ENCODE measurements around the gene CENPVL1.
"Not testable (repeated sequence)": the region's sequence is repeated elsewhere in the genome, so short reads cannot be mapped to it uniquely, and the experiment has no call there.

Gene CENPVL1

GRCh38 chrX:51694254-51694653 lies 16.1 kb upstream of the CENPVL1 start:
- Histone ChIP-seq H3F3A (ENCODE audit: low read depth) (no peaks in the 10 kb centered on the region), H3K9me2 (replicated peaks; ENCODE audit: low read depth, low read length) (no peaks in the 10 kb centered on the region), H3K9ac (ENCODE audit: low read depth, low read length, poor library complexity, severe bottlenecking) (no peak overlapping the region), H4K20me1 (ENCODE audit: insufficient read depth, low read length, poor library complexity, severe bottlenecking) (no peaks in the 10 kb centered on the region), H3K4me1 (ENCODE audit: insufficient read depth, low read length, poor library complexity, severe bottlenecking) (no peaks in the 10 kb centered on the region), H3K36me3 (ENCODE audit: insufficient read depth, low read length) (no peaks in the 10 kb centered on the region), H3K9me3 (ENCODE audit: insufficient read depth, low read depth, low read length) (no peaks in the 10 kb centered on the region), H3K4me3 (ENCODE audit: low read length, poor library complexity, severe bottlenecking) (no peak overlapping the region), H2AFZ (ENCODE audit: low read length) (no peak overlapping the region), H3K4me2 (ENCODE audit: low read depth, low read length, poor library complexity, severe bottlenecking) (no peak overlapping the region), H3K27me3 (ENCODE audit: insufficient read depth, low read length, poor library complexity, severe bottlenecking) (no peaks in the 10 kb centered on the region), H3K79me2 (ENCODE audit: insufficient read depth, low read length) (no peaks in the 10 kb centered on the region)
- no peak for TF ChIP-seq EZH2phosphoT487 (IDR thresholded peaks at IDR 0.05; ENCODE audit: borderline replicate concordance)

- no peaks in the 10 kb centered on the region for H3K79me2 ChIP-seq (ENCODE audit: insufficient read depth, low read length)
- no peak overlapping the region for H3K4me2 ChIP-seq (ENCODE audit: low read depth, low read length, poor library complexity, severe bottlenecking)
- no peak overlapping the region for H3K4me3 ChIP-seq (ENCODE audit: low read length, poor library complexity, severe bottlenecking)
- no peaks in the 10 kb centered on the region for H3K4me1 ChIP-seq (ENCODE audit: insufficient read depth, low read length, poor library complexity, severe bottlenecking)
- H3K9me2 ChIP-seq (replicated peaks; ENCODE audit: low read depth, low read length) = no peaks in the 10 kb centered on the region
- no peaks in the 10 kb centered on the region for H3K27me3 ChIP-seq (ENCODE audit: insufficient read depth, low read length, poor library complexity, severe bottlenecking)
- H3F3A ChIP-seq (ENCODE audit: low read depth) = no peaks in the 10 kb centered on the region
- H4K20me1 ChIP-seq (ENCODE audit: insufficient read depth, low read length, poor library complexity, severe bottlenecking) = no peaks in the 10 kb centered on the region
- H3K36me3 ChIP-seq (ENCODE audit: insufficient read depth, low read length) = no peaks in the 10 kb centered on the region
- TF ChIP-seq EZH2phosphoT487 (IDR thresholded peaks at IDR 0.05; ENCODE audit: borderline replicate concordance) (no peak), CTCF (conservative IDR thresholded peaks at IDR 0.05; ENCODE audit: low read length) (no peak)
- H2AFZ ChIP-seq (ENCODE audit: low read length) = no peak overlapping the region
- H3K9ac ChIP-seq (ENCODE audit: low read depth, low read length, poor library complexity, severe bottlenecking) = no peak overlapping the region
- no peaks in the 10 kb centered on the region for H3K9me3 ChIP-seq (ENCODE audit: insufficient read depth, low read depth, low read length)
Measured at GRCh38 chrX:51697397-51697796, 12.9 kb upstream of the CENPVL1 start.

- H3F3A ChIP-seq (ENCODE audit: low read depth); H3K9me3 ChIP-seq (ENCODE audit: insufficient read depth, low read depth, low read length); H3K79me2 ChIP-seq (ENCODE audit: insufficient read depth, low read length); H3K4me1 ChIP-seq (ENCODE audit: insufficient read depth, low read length, poor library complexity, severe bottlenecking); H4K20me1 ChIP-seq (ENCODE audit: insufficient read depth, low read length, poor library complexity, severe bottlenecking); H3K9me2 ChIP-seq (replicated peaks; ENCODE audit: low read depth, low read length); H2AFZ ChIP-seq (ENCODE audit: low read length); H3K36me3 ChIP-seq (ENCODE audit: insufficient read depth, low read length); H3K27me3 ChIP-seq (ENCODE audit: insufficient read depth, low read length, poor library complexity, severe bottlenecking); H3K9ac ChIP-seq (ENCODE audit: low read depth, low read length, poor library complexity, severe bottlenecking); H3K4me2 ChIP-seq (ENCODE audit: low read depth, low read length, poor library complexity, severe bottlenecking); H3K4me3 ChIP-seq (ENCODE audit: low read length, poor library complexity, severe bottlenecking): not testable (repeated sequence)
Measured at GRCh38 chrX:51712943-51713647, 2.8 kb downstream of the CENPVL1 start.

GRCh38 chrX:51728202-51728601 lies 17.9 kb downstream of the CENPVL1 start:
- no peaks in the 10 kb centered on the region for H3K9me2 ChIP-seq (replicated peaks; ENCODE audit: low read depth, low read length)
- no peaks in the 10 kb centered on the region for H3K79me2 ChIP-seq (ENCODE audit: insufficient read depth, low read length)
- no peaks in the 10 kb centered on the region for H4K20me1 ChIP-seq (ENCODE audit: insufficient read depth, low read length, poor library complexity, severe bottlenecking)
- no peaks in the 10 kb centered on the region for H3K4me1 ChIP-seq (ENCODE audit: insufficient read depth, low read length, poor library complexity, severe bottlenecking)
- H3K9ac ChIP-seq (ENCODE audit: low read depth, low read length, poor library complexity, severe bottlenecking) = no peak overlapping the region
- no peaks in the 10 kb centered on the region for H3F3A ChIP-seq (ENCODE audit: low read depth)
- H3K9me3 ChIP-seq (ENCODE audit: insufficient read depth, low read depth, low read length) = no peaks in the 10 kb centered on the region
- no peak overlapping the region for H3K4me3 ChIP-seq (ENCODE audit: low read length, poor library complexity, severe bottlenecking)
- H3K27me3 ChIP-seq (ENCODE audit: insufficient read depth, low read length, poor library complexity, severe bottlenecking) = peaks cover under 1% of the 10 kb centered on the region
- no peaks in the 10 kb centered on the region for H3K36me3 ChIP-seq (ENCODE audit: insufficient read depth, low read length)
- TF ChIP-seq EZH2phosphoT487 (IDR thresholded peaks at IDR 0.05; ENCODE audit: borderline replicate concordance) = no peak
- TF ChIP-seq CTCF (conservative IDR thresholded peaks at IDR 0.05; ENCODE audit: low read length) = no peak
- H2AFZ ChIP-seq (ENCODE audit: low read length) = no peak overlapping the region
- H3K4me2 ChIP-seq (ENCODE audit: low read depth, low read length, poor library complexity, severe bottlenecking) = no peak overlapping the region
